Right hindlimb (tissue), 1 donor: ENCODE measurements around the gene ICAM5.
"Not testable (repeated sequence)": the region's sequence is repeated elsewhere in the genome, so short reads cannot be mapped to it uniquely, and the experiment has no call there.

Experiments used
- DNase-seq: peaks from one replicate; pipeline ENCODE4 v3.0.0-alpha.2; 2018

ICAM5 gene

GRCh38 chr19:10270180-10270615 lies 19.6 kb upstream of the ICAM5 start:
- DNase-seq: peak; percentile 60

GRCh38 chr19:10270616-10271394 lies 18.9 kb upstream of the ICAM5 start, which contains the start of gene ICAM1:
TSS of gene ICAM1 (plus strand) at chr19:10271120. CDS start at chr19:10271160, 40 bp downstream.
- DNase-seq: peak; percentile 79

GRCh38 chr19:10271543-10272086 lies 18.1 kb upstream of the ICAM5 start:
- no peak for DNase-seq

GRCh38 chr19:10274589-10274988 lies 15.2 kb upstream of the ICAM5 start:
- no peak for DNase-seq

- DNase-seq: no peak
These were observed 11.8 kb upstream of the ICAM5 start for GRCh38 chr19:10277795-10278589.

GRCh38 chr19:10278935-10279334 lies 10.8 kb upstream of the ICAM5 start:
- DNase-seq: no peak

GRCh38 chr19:10279737-10280442 lies 9.9 kb upstream of the ICAM5 start:
- no peak for DNase-seq

- DNase-seq: not testable (repeated sequence)
These were observed 7.7 kb upstream of the ICAM5 start for GRCh38 chr19:10282043-10282442.

- no peak for DNase-seq
These were observed 6.3 kb upstream of the ICAM5 start for GRCh38 chr19:10283301-10284064.

- no peak for DNase-seq
These were observed 5.4 kb upstream of the ICAM5 start for GRCh38 chr19:10284065-10284959.

GRCh38 chr19:10284960-10285278 lies 4.8 kb upstream of the ICAM5 start:
- no peak for DNase-seq

GRCh38 chr19:10285393-10285792 lies 4.4 kb upstream of the ICAM5 start:
- no peak for DNase-seq

- DNase-seq: peak; percentile 56
These were observed 2.7 kb upstream of the ICAM5 start, which contains the start of gene ICAM4 for GRCh38 chr19:10286803-10287737. TSS of gene ICAM4 (plus strand) at chr19:10286955. CDS start at chr19:10287013, 58 bp downstream.

- DNase-seq: peak; percentile 55
These were observed 1.0 kb upstream of the ICAM5 start for GRCh38 chr19:10288662-10289166.

GRCh38 chr19:10289167-10289835 lies 451 bp upstream of the ICAM5 start:
- DNase-seq: peak; percentile 41

GRCh38 chr19:10290357-10290875 lies 664 bp downstream of the ICAM5 start:
- no peak for DNase-seq

GRCh38 chr19:10290876-10291553 lies 1.3 kb downstream of the ICAM5 start:
- peak; percentile 41 for DNase-seq

- DNase-seq: no peak
These were observed 1.9 kb downstream of the ICAM5 start for GRCh38 chr19:10291554-10292205.
